ENCODE measurements around the gene DMP1. TPM values are rescaled to one million over a fixed set of nuclear protein-coding genes. Genes with fewer than 3 reads are reported as not detected.

The DMP1 gene
- total RNA-seq, 2 experiments from 2014 or later: not detected

DNA sequence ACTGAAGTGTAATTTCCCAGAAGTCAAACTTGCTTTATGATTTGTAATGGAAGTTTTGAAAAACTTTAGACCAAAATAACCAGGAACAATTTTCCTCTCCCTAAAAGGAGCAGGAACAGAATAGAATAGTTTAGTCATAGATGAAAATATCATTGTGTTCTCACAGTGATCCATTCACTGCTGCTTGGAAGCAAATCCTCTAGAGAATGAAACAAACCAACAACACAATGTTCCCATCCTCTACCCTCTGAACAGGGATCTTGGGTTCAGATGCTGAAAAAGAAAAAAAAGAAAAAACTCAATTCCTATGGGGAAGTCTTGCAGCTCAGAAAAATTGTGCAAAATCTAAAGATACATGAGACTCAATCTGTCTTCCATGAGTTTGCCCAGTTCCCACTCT lies 29.6 kb upstream of the DMP1 start:
- no peak overlapping the region for H3K4me2 ChIP-seq (ENCODE audit: low read length)
- POLR2A ChIA-PET: no interaction called here

GRCh38 chr4:87622303-87622702 lies 27.8 kb upstream of the DMP1 start:
- no peak overlapping the region for H3K27ac ChIP-seq (ENCODE audit: low read depth, low read length, poor library complexity, severe bottlenecking)
- H2AFZ ChIP-seq (ENCODE audit: low read length): no peak overlapping the region
- no peaks in the 10 kb centered on the region for H4K20me1 ChIP-seq (ENCODE audit: insufficient read depth, low read length)
- BruUV-seq (replicated peaks): no TSS peak
- H3K4me2 ChIP-seq (ENCODE audit: low read length): no peak overlapping the region
- no peak overlapping the region for H3K4me3 ChIP-seq (ENCODE audit: low read depth, low read length, poor library complexity, severe bottlenecking)
- H3K4me1 ChIP-seq (ENCODE audit: insufficient read depth, low read length, poor library complexity, severe bottlenecking): no peaks in the 10 kb centered on the region
- no peaks in the 10 kb centered on the region for H3K36me3 ChIP-seq (ENCODE audit: insufficient read depth, low read length)
- no peaks in the 10 kb centered on the region for H3K9me2 ChIP-seq (ENCODE audit: insufficient read depth, low read length)
- intact Hi-C loops (cut with micrococcal nuclease; ENCODE audit: unreplicated experiment): no loop called here
- DNase-seq (ENCODE audit: low spot score): no peak
- ChIA-PET POLR2A (interaction anchor here (1.1 kb wide), 2 partner anchors 825 to 1376 kb away, joined by 3 read pairs; no protein-coding TSS in a partner anchor), CTCF (ENCODE audit: unreplicated experiment) (no interaction called here)
- no peaks in the 10 kb centered on the region for H3K79me2 ChIP-seq (ENCODE audit: insufficient read depth, low read depth, low read length)
- TF ChIP-seq EZH2phosphoT487 (IDR thresholded peaks at IDR 0.05; ENCODE audit: borderline replicate concordance, low read depth, low read length): no peak
- TF ChIP-seq, protein P1, sequence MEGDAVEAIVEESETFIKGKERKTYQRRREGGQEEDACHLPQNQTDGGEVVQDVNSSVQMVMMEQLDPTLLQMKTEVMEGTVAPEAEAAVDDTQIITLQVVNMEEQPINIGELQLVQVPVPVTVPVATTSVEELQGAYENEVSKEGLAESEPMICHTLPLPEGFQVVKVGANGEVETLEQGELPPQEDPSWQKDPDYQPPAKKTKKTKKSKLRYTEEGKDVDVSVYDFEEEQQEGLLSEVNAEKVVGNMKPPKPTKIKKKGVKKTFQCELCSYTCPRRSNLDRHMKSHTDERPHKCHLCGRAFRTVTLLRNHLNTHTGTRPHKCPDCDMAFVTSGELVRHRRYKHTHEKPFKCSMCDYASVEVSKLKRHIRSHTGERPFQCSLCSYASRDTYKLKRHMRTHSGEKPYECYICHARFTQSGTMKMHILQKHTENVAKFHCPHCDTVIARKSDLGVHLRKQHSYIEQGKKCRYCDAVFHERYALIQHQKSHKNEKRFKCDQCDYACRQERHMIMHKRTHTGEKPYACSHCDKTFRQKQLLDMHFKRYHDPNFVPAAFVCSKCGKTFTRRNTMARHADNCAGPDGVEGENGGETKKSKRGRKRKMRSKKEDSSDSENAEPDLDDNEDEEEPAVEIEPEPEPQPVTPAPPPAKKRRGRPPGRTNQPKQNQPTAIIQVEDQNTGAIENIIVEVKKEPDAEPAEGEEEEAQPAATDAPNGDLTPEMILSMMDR (conservative IDR thresholded peaks at IDR 0.05; ENCODE audit: low read length): no peak
- no peaks in the 10 kb centered on the region for H3K9me3 ChIP-seq (ENCODE audit: low read length)

More for the DNA sequence above, 29.6 kb upstream of the DMP1 start:
- Histone ChIP-seq H4K20me1 (ENCODE audit: insufficient read depth, low read length) (no peaks in the 10 kb centered on the region), H2AFZ (ENCODE audit: low read length) (no peak overlapping the region), H3K36me3 (ENCODE audit: insufficient read depth, low read length) (no peaks in the 10 kb centered on the region), H3K4me3 (ENCODE audit: low read depth, low read length, poor library complexity, severe bottlenecking) (no peak overlapping the region), H3K27ac (ENCODE audit: low read depth, low read length, poor library complexity, severe bottlenecking) (no peak overlapping the region), H3K79me2 (ENCODE audit: insufficient read depth, low read depth, low read length) (no peaks in the 10 kb centered on the region), H3K9me2 (ENCODE audit: insufficient read depth, low read length) (no peaks in the 10 kb centered on the region), H3K4me1 (ENCODE audit: insufficient read depth, low read length, poor library complexity, severe bottlenecking) (no peaks in the 10 kb centered on the region), H3K9me3 (ENCODE audit: low read length) (no peaks in the 10 kb centered on the region)
- no peak for DNase-seq (ENCODE audit: low spot score)
- intact Hi-C loops (cut with micrococcal nuclease; ENCODE audit: unreplicated experiment): no loop called here
- no peak for TF ChIP-seq EZH2phosphoT487 (IDR thresholded peaks at IDR 0.05; ENCODE audit: borderline replicate concordance, low read depth, low read length)
- TF ChIP-seq, protein P1 (conservative IDR thresholded peaks at IDR 0.05; ENCODE audit: low read length): no peak
- BruUV-seq (replicated peaks): no TSS peak
- CTCF ChIA-PET (ENCODE audit: unreplicated experiment): no interaction called here

GRCh38 chr4:87624698-87625097 lies 25.4 kb upstream of the DMP1 start:
- Histone ChIP-seq H3K9me2 (ENCODE audit: insufficient read depth, low read length) (no peaks in the 10 kb centered on the region), H3K4me3 (ENCODE audit: low read depth, low read length, poor library complexity, severe bottlenecking) (no peak overlapping the region), H3K9me3 (ENCODE audit: low read length) (no peaks in the 10 kb centered on the region), H4K20me1 (ENCODE audit: insufficient read depth, low read length) (no peaks in the 10 kb centered on the region), H3K79me2 (ENCODE audit: insufficient read depth, low read depth, low read length) (no peaks in the 10 kb centered on the region), H2AFZ (ENCODE audit: low read length) (no peak overlapping the region), H3K27ac (ENCODE audit: low read depth, low read length, poor library complexity, severe bottlenecking) (no peak overlapping the region), H3K4me1 (ENCODE audit: insufficient read depth, low read length, poor library complexity, severe bottlenecking) (no peaks in the 10 kb centered on the region), H3K4me2 (ENCODE audit: low read length) (no peak overlapping the region), H3K36me3 (ENCODE audit: insufficient read depth, low read length) (no peaks in the 10 kb centered on the region)
- TF ChIP-seq, protein P1 (conservative IDR thresholded peaks at IDR 0.05; ENCODE audit: low read length): no peak
- no peak for TF ChIP-seq EZH2phosphoT487 (IDR thresholded peaks at IDR 0.05; ENCODE audit: borderline replicate concordance, low read depth, low read length)
- DNase-seq (ENCODE audit: low spot score): no peak
- POLR2A ChIA-PET: interaction anchor here (0.6 kb wide), 1 partner anchor 20 kb away, joined by 4 read pairs; no protein-coding TSS in a partner anchor
- CTCF ChIA-PET (ENCODE audit: unreplicated experiment): no interaction called here
- intact Hi-C loops (cut with micrococcal nuclease; ENCODE audit: unreplicated experiment): no loop called here
- no TSS peak for BruUV-seq (replicated peaks)
